Stimulated activated CD4-positive, alpha-beta T cell treated with anti-CD3 and anti-CD28 coated beads, Interleukin-12 subunit alpha, Interleukin-12 subunit beta, amount 100 ng/mL, for 48 hours (primary cell): ENCODE results near the gene SH3GL3.

Experiments used
- DNase-seq, 3 donors: peaks; one replicate each; pipeline ENCODE4 v3.0.0-alpha.2; 2020; ENCODE audit warnings: low read depth in 2 of 3, low spot score in 1 of 3

The SH3GL3 gene

GRCh38 chr15:83658430-83659416 is 211.6 kb downstream of the SH3GL3 start:
- DNase-seq, result no peak

- no peak for DNase-seq
Observed at GRCh38 chr15:83659417-83659812, 212.3 kb downstream of the SH3GL3 start.

GRCh38 chr15:83665480-83665879 is 218.3 kb downstream of the SH3GL3 start:
- no peak for DNase-seq
